ENCODE results near the gene CCDC12.

The CCDC12 gene

DNA sequence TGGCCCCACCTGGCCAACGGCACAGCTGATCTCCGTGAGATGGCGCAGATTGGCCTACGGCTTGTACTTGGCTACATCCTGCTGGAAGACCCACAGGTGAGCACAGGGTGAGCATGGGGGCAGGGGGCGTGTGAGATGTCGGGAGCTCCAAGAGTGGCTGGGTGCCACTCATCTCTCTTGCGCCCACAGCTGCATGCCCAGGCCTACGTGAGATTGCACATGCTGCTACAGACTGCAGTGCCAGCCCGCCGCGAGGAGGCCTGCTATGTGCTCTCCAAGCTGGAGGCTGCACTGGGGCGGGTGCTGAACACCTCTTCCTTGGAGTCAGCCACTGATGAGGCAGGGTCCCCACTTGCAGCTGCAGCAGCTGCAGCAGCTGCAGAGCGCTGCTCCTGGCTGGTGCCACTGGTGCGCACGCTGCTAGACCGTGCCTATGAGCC, 25.2 kb upstream of the CCDC12 start:
- Histone ChIP-seq H3K4me3 (ENCODE audit: insufficient read depth, low read length, poor library complexity, severe bottlenecking) (no peak overlapping the region), H3F3A (ENCODE audit: insufficient read depth) (no peaks in the 10 kb centered on the region), H2AFZ (ENCODE audit: low read depth, low read length, severe bottlenecking) (no peak overlapping the region), H3K79me2 (ENCODE audit: insufficient read depth, low read length) (no peaks in the 10 kb centered on the region), H3K27me3 (ENCODE audit: low read length) (no peaks in the 10 kb centered on the region), H3K27ac (ENCODE audit: low read depth, low read length) (no peak overlapping the region), H4K20me1 (ENCODE audit: low read depth, low read length) (no peaks in the 10 kb centered on the region), H3K4me2 (ENCODE audit: low read depth, low read length, poor library complexity, severe bottlenecking) (no peak overlapping the region), H3K9me3 (ENCODE audit: insufficient read depth, low read length) (no peaks in the 10 kb centered on the region), H3K9ac (ENCODE audit: low read length) (no peak overlapping the region), H3K9me2 (replicated peaks; ENCODE audit: insufficient read depth, low read length) (no peaks in the 10 kb centered on the region), H3K36me3 (ENCODE audit: low read length) (no peaks in the 10 kb centered on the region)
- TF ChIP-seq, protein P1, sequence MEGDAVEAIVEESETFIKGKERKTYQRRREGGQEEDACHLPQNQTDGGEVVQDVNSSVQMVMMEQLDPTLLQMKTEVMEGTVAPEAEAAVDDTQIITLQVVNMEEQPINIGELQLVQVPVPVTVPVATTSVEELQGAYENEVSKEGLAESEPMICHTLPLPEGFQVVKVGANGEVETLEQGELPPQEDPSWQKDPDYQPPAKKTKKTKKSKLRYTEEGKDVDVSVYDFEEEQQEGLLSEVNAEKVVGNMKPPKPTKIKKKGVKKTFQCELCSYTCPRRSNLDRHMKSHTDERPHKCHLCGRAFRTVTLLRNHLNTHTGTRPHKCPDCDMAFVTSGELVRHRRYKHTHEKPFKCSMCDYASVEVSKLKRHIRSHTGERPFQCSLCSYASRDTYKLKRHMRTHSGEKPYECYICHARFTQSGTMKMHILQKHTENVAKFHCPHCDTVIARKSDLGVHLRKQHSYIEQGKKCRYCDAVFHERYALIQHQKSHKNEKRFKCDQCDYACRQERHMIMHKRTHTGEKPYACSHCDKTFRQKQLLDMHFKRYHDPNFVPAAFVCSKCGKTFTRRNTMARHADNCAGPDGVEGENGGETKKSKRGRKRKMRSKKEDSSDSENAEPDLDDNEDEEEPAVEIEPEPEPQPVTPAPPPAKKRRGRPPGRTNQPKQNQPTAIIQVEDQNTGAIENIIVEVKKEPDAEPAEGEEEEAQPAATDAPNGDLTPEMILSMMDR (IDR thresholded peaks at IDR 0.05; ENCODE audit: insufficient read depth, low read length, poor library complexity, severe bottlenecking): no peak
- no peak for TF ChIP-seq EZH2phosphoT487 (conservative IDR thresholded peaks at IDR 0.05; ENCODE audit: low read length)

DNA sequence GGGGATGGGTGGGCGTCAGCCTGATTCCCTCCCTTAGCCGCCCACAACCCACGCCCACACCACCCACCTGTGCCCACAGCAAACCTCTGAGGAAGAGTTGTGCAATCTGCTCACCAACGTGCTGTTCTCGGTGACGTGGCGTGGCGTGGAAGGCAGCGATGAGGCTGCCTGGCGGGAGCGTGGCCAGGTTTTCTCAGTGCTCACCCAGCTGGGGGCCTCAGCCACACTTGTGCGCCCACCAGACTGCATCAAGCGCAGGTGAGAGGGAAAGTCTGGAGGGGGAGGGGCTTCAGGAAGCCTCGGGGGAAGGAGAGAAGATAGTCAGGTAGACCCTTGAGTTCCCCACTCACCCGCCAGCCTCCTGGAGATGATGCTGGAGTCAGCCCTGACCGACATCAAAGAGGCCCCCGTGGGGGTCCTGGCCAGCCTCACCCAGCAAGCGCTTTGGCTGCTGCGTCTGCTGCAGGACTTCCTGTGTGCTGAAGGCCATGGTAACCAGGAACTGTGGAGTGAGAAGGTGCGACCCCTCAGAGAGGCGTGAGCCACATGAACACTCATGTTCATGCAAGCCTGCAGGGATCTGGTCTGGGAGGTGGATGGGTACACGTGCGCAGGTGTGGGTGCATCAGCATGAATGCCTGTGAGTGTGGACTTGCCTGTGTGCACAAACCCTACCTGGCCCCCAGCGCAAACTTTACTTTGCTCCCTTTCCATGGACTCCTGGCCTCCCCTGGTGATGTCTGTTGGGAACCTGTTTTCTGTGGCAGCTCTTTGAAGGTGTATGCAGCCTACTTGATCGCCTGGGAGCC, 24.6 kb upstream of the CCDC12 start:
- Histone ChIP-seq H3K36me3 (ENCODE audit: low read length) (no peaks in the 10 kb centered on the region), H3K27me3 (ENCODE audit: low read length) (no peaks in the 10 kb centered on the region), H3K79me2 (ENCODE audit: insufficient read depth, low read length) (no peaks in the 10 kb centered on the region), H3K9me2 (replicated peaks; ENCODE audit: insufficient read depth, low read length) (no peaks in the 10 kb centered on the region), H3K9me3 (ENCODE audit: insufficient read depth, low read length) (no peaks in the 10 kb centered on the region), H3K9ac (ENCODE audit: low read length) (no peak overlapping the region), H3F3A (ENCODE audit: insufficient read depth) (no peaks in the 10 kb centered on the region), H3K4me3 (ENCODE audit: insufficient read depth, low read length, poor library complexity, severe bottlenecking) (no peak overlapping the region), H3K4me2 (ENCODE audit: low read depth, low read length, poor library complexity, severe bottlenecking) (no peak overlapping the region), H3K27ac (ENCODE audit: low read depth, low read length) (no peak overlapping the region), H2AFZ (ENCODE audit: low read depth, low read length, severe bottlenecking) (no peak overlapping the region), H4K20me1 (ENCODE audit: low read depth, low read length) (no peaks in the 10 kb centered on the region)
- no peak for TF ChIP-seq EZH2phosphoT487 (conservative IDR thresholded peaks at IDR 0.05; ENCODE audit: low read length)
- TF ChIP-seq, protein P1 (IDR thresholded peaks at IDR 0.05; ENCODE audit: insufficient read depth, low read length, poor library complexity, severe bottlenecking): no peak

DNA sequence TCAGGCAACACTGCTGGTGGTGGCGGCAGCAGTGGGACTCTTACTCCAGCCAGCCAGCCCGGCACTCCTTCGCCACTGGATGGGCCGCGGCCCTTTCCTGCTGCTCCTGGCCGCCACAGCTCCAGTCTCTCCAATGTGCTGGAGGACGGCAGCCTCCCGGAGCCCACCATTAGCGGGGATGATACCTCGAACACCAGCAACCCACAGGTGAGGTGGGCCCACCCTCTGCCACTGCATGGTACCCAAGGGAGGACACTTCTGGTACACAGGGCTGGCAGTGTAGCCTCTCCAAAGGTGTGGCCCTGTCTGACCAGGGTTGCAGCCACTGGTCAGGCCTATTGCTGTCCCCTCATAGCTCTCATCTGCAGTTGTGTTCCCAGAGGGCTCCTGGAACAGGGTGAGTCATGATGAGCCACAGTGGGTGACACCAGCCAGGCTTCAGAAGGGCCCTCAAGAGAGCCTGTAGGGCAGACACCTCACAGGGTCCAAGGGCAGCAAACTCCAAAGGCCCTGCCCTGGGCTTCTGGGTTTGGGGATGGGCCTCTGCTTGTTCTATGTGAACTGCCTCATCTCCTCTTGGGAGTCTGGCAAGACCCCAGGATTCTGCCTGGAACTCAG, 23.8 kb upstream of the CCDC12 start:
- TF ChIP-seq, protein P1 (IDR thresholded peaks at IDR 0.05; ENCODE audit: insufficient read depth, low read length, poor library complexity, severe bottlenecking): no peak
- TF ChIP-seq EZH2phosphoT487 (conservative IDR thresholded peaks at IDR 0.05; ENCODE audit: low read length): no peak
- H3F3A ChIP-seq (ENCODE audit: insufficient read depth): no peaks in the 10 kb centered on the region
- no peaks in the 10 kb centered on the region for H3K36me3 ChIP-seq (ENCODE audit: low read length)
- H2AFZ ChIP-seq (ENCODE audit: low read depth, low read length, severe bottlenecking): no peak overlapping the region
- no peak overlapping the region for H3K9ac ChIP-seq (ENCODE audit: low read length)
- no peaks in the 10 kb centered on the region for H3K27me3 ChIP-seq (ENCODE audit: low read length)
- no peak overlapping the region for H3K27ac ChIP-seq (ENCODE audit: low read depth, low read length)
- H4K20me1 ChIP-seq (ENCODE audit: low read depth, low read length): no peaks in the 10 kb centered on the region
- H3K79me2 ChIP-seq (ENCODE audit: insufficient read depth, low read length): no peaks in the 10 kb centered on the region
- no peaks in the 10 kb centered on the region for H3K9me3 ChIP-seq (ENCODE audit: insufficient read depth, low read length)
- H3K4me2 ChIP-seq (ENCODE audit: low read depth, low read length, poor library complexity, severe bottlenecking): no peak overlapping the region
- H3K4me3 ChIP-seq (ENCODE audit: insufficient read depth, low read length, poor library complexity, severe bottlenecking): no peak overlapping the region
- H3K9me2 ChIP-seq (replicated peaks; ENCODE audit: insufficient read depth, low read length): no peaks in the 10 kb centered on the region

Data from SU-DHL-6 (cell line).